ENCODE measurements around the gene UXT. TPM values are rescaled to one million over a fixed set of nuclear protein-coding genes. Genes with fewer than 3 reads are reported as not detected.
"Not testable (repeated sequence)": the region's sequence is repeated elsewhere in the genome, so short reads cannot be mapped to it uniquely, and the experiment has no call there.

The UXT gene
- total RNA-seq, 1 experiment from 2014 or later = 120 TPM

DNA sequence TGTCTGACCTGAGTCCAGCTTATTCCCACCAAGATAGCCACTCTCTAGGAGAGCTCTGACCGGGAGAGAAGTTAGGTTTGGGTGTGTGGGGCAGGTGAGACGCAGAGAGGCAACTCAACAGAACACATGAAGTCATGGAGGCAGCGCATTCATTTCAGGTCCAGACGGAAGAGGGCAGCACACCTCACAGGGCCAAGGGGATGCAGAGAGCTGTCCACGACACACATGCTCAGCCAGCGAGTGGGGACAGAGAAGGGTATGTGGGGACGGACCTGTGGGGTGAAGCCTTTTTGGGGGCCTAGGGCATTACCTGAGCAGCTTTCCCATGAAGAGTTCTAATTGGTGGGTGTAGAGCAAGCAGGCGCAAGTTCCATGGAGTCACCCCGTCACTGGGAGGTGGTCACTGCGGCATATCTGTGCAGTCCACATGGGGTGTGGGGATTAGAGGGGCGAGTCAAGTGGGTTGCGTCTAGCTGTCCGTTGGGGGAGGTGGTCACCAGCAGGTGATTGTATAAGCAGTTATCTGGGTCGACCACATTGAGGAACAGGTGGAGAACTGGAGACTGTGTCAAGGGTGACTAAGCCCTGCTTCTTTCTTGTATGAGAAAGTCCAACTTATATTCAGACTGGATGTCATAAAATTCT, 24.3 kb upstream of the UXT start:
- no TSS peak for BruUV-seq (replicated peaks)
- Mint-ChIP-seq H3K9me3 (ENCODE audit: unreplicated experiment) (no peaks in the 10 kb centered on the region), H3K36me3 (ENCODE audit: insufficient read depth, unreplicated experiment) (no peaks in the 10 kb centered on the region), H3K4me3 (ENCODE audit: unreplicated experiment) (no peak overlapping the region), H3K27me3 (ENCODE audit: insufficient read depth, unreplicated experiment) (peaks cover 13% of the 10 kb centered on the region), H3K27ac (ENCODE audit: unreplicated experiment) (no peak overlapping the region), H3K4me1 (ENCODE audit: low read depth, unreplicated experiment) (no peaks in the 10 kb centered on the region)
- Histone ChIP-seq H3K36me3 (ENCODE audit: control insufficient read depth, insufficient read depth, low read length) (no peaks in the 10 kb centered on the region), H3K4me1 (no peaks in the 10 kb centered on the region), H3K4me3 (ENCODE audit: low read depth, low read length) (no peak overlapping the region), H3K9me3 (no peaks in the 10 kb centered on the region), H3K27me3 (replicated peaks; ENCODE audit: control insufficient read depth, insufficient read depth, low read length) (no peaks in the 10 kb centered on the region)
- ChIA-PET POLR2A (no interaction called here), CTCF (no interaction called here)
- TF ChIP-seq CTCF (IDR thresholded peaks at IDR 0.05; ENCODE audit: insufficient read depth in 1 of 2, low read depth in 1 of 2, low read length in 1 of 2, severe bottlenecking in 1 of 2, unreplicated experiment in 1 of 2) = no peak
- intact Hi-C loops (cut with micrococcal nuclease; ENCODE audit: unreplicated experiment) = no loop called here
- DNase-seq = no peak

DNA sequence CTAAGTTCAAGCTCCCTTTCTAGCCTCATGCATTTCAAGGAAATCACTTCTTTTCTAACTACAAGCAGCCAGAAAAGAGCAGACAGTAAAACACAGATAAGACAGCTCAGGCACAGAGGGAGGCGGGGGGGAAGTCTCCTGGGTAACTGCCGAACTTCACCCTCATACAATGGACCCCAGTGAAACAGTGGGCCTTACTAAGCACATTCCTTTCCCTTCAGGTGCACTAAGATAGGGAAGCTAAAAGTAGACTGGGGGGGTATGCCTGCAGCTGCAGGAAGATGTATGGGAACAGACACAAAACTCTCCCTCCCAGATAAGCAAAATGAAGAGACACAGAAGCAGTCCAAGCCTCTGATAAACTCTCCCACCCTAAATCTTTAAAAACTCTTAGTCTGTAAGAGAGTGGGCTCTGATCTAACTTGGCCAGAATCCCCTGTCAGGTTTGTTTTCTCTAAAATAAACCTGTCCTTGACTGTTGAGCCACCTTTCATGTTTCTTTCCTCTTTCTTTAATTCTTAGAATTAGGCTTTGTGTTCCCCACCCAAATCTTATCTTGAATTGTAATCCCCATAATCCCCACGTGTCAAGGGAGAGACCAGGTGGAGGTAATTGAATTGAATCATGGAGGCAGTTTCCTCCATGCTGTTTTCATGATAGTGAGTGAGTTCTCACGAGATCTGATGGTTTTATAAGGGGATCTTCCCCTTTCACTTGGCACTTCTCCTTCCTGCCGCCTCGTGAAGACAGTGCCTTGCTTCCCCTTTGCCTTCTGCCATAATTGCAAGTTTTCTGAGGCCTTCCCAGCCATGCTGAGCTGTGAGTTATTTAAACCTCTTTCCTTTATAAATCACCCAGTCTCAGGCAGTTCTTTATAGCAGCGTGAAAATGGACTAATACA, 17.2 kb upstream of the UXT start:
- not testable (repeated sequence) for H3K9me3 Mint-ChIP-seq (ENCODE audit: unreplicated experiment)

DNA sequence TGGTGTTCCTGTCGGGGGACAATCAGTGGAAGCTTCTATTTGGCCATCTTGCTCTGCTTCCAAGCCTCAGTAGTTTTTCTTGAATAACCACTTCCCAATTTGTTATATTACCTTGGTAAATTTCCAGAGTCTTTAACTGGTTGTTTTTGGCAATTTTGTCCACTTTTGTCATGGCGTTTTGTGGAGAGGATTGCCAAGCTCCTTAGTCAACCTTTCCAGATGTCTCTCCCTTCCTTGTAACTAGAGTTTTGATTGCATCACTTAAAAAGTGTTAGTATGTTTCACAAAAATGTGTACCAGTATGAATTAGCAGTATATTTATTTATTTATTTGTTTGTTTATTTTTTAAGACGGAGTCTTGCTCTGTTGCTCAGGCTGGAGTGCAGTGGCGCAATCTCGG, 15.8 kb upstream of the UXT start:
- DNase-seq = no peak
- Mint-ChIP-seq H3K36me3 (ENCODE audit: insufficient read depth, unreplicated experiment) (no peaks in the 10 kb centered on the region), H3K4me1 (ENCODE audit: low read depth, unreplicated experiment) (no peaks in the 10 kb centered on the region), H3K27ac (ENCODE audit: unreplicated experiment) (no peak overlapping the region), H3K9me3 (ENCODE audit: unreplicated experiment) (no peaks in the 10 kb centered on the region), H3K4me3 (ENCODE audit: unreplicated experiment) (no peak overlapping the region), H3K27me3 (ENCODE audit: insufficient read depth, unreplicated experiment) (no peaks in the 10 kb centered on the region)
- intact Hi-C loops (cut with micrococcal nuclease; ENCODE audit: unreplicated experiment) = no loop called here
- no TSS peak for BruUV-seq (replicated peaks)
- POLR2A ChIA-PET = no interaction called here
- no peak for TF ChIP-seq CTCF (IDR thresholded peaks at IDR 0.05; ENCODE audit: insufficient read depth in 1 of 2, low read depth in 1 of 2, low read length in 1 of 2, severe bottlenecking in 1 of 2, unreplicated experiment in 1 of 2)
- no peaks in the 10 kb centered on the region for H3K36me3 ChIP-seq (ENCODE audit: control insufficient read depth, insufficient read depth, low read length)
- no peak overlapping the region for H3K4me3 ChIP-seq (ENCODE audit: low read depth, low read length)
- H3K4me1 ChIP-seq = no peaks in the 10 kb centered on the region
- H3K9me3 ChIP-seq = no peaks in the 10 kb centered on the region
- CTCF ChIA-PET = no interaction called here
- H3K27me3 ChIP-seq (replicated peaks; ENCODE audit: control insufficient read depth, insufficient read depth, low read length) = no peaks in the 10 kb centered on the region

More for the DNA sequence above, 17.2 kb upstream of the UXT start:
- H3K27ac Mint-ChIP-seq (ENCODE audit: unreplicated experiment); BruUV-seq (replicated peaks); H3K4me3 ChIP-seq (ENCODE audit: low read depth, low read length); H3K9me3 ChIP-seq; intact Hi-C loops (cut with micrococcal nuclease; ENCODE audit: unreplicated experiment); H3K4me1 ChIP-seq; H3K4me3 Mint-ChIP-seq (ENCODE audit: unreplicated experiment); CTCF ChIA-PET; H3K27me3 ChIP-seq (replicated peaks; ENCODE audit: control insufficient read depth, insufficient read depth, low read length); H3K4me1 Mint-ChIP-seq (ENCODE audit: low read depth, unreplicated experiment); DNase-seq; H3K36me3 ChIP-seq (ENCODE audit: control insufficient read depth, insufficient read depth, low read length); H3K36me3 Mint-ChIP-seq (ENCODE audit: insufficient read depth, unreplicated experiment); POLR2A ChIA-PET; H3K27me3 Mint-ChIP-seq (ENCODE audit: insufficient read depth, unreplicated experiment): not testable (repeated sequence)

DNA sequence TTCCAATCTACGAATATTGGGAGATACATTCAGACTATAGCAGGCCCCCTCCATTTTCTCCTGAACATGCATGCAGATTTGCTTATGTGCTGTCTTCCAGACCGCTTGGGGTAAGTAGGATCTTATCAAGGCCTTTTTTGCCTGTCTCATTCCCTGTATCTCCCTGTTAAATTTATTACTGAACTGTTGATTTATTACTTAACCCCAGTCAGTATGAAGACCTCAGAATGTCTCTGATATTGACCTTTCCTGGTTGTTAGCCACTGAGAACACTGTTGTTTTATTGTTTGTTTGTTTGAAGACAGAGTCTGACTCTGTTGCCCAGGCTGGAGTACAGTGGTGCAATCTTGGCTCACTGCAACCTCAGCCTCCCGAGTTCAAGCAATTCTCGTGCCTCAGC, 6.8 kb upstream of the UXT start:
- H3K9me3 ChIP-seq; POLR2A ChIA-PET; H3K36me3 Mint-ChIP-seq (ENCODE audit: insufficient read depth, unreplicated experiment); BruUV-seq (replicated peaks); H3K27me3 ChIP-seq (replicated peaks; ENCODE audit: control insufficient read depth, insufficient read depth, low read length); intact Hi-C loops (cut with micrococcal nuclease; ENCODE audit: unreplicated experiment); CTCF ChIA-PET; H3K4me1 ChIP-seq; H3K27me3 Mint-ChIP-seq (ENCODE audit: insufficient read depth, unreplicated experiment); H3K4me3 ChIP-seq (ENCODE audit: low read depth, low read length); H3K4me1 Mint-ChIP-seq (ENCODE audit: low read depth, unreplicated experiment); H3K9me3 Mint-ChIP-seq (ENCODE audit: unreplicated experiment); H3K36me3 ChIP-seq (ENCODE audit: control insufficient read depth, insufficient read depth, low read length); H3K4me3 Mint-ChIP-seq (ENCODE audit: unreplicated experiment); H3K27ac Mint-ChIP-seq (ENCODE audit: unreplicated experiment); DNase-seq: not testable (repeated sequence)
